Astrocyte (in vitro differentiated cells and primary cell): ENCODE results near the gene TET1. TPM values are rescaled to one million over a fixed set of nuclear protein-coding genes. Genes with fewer than 3 reads are reported as not detected.
"Not testable (repeated sequence)": the region's sequence is repeated elsewhere in the genome, so short reads cannot be mapped to it uniquely, and the experiment has no call there.

Experiments used
- DNase-seq: peaks from one replicate; pipeline ENCODE4 v3.0.0-alpha.2; 2010; ENCODE audit warnings: low read depth
- FAIRE-seq: peaks from 2 replicates; lab custom pipeline; 2011; peaks lifted over from hg19 to GRCh38; lab: Jason Lieb, UNC
- H2AFZ ChIP-seq: 2 replicates; pipeline ENCODE4 v1.6.0; 2012; ENCODE audit warnings: low read depth, low read length, inconsistent platforms
- H3K27ac ChIP-seq: 2 replicates; pipeline ENCODE4 v1.5.1; 2011; ENCODE audit warnings: low read depth, low read length, inconsistent platforms
- H3K27me3 ChIP-seq: 2 replicates; pipeline ENCODE4 v1.6.0; 2011; ENCODE audit warnings: low read length, inconsistent platforms; ENCODE audit not compliant: insufficient read depth
- H3K36me3 ChIP-seq: 2 replicates; pipeline ENCODE4 v1.5.1; 2011; ENCODE audit warnings: low read length, inconsistent platforms; ENCODE audit not compliant: insufficient read depth
- H3K4me1 ChIP-seq: 2 replicates; pipeline ENCODE4 v1.5.1; 2011; ENCODE audit warnings: low read length, inconsistent platforms; ENCODE audit not compliant: insufficient read depth
- H3K4me2 ChIP-seq: 2 replicates; pipeline ENCODE4 v1.6.0; 2012; ENCODE audit warnings: low read length, inconsistent platforms
- H3K4me3 ChIP-seq: 2 replicates; pipeline ENCODE4 v1.5.1; 2011; ENCODE audit warnings: low read depth, mild to moderate bottlenecking, low read length, inconsistent platforms; ENCODE audit not compliant: insufficient read depth
- H3K79me2 ChIP-seq: 2 replicates; pipeline ENCODE4 v1.6.0; 2012; ENCODE audit warnings: mild to moderate bottlenecking, low read length, inconsistent platforms; ENCODE audit not compliant: insufficient read depth
- H3K9ac ChIP-seq: 2 replicates; pipeline ENCODE4 v1.6.0; 2012; ENCODE audit warnings: mild to moderate bottlenecking, low read length, inconsistent platforms
- H3K9me3 ChIP-seq: 2 replicates; pipeline ENCODE4 v1.5.1; 2012; ENCODE audit warnings: low read depth, mild to moderate bottlenecking, low read length, inconsistent platforms; ENCODE audit not compliant: insufficient read depth
- H4K20me1 ChIP-seq: 2 replicates; pipeline ENCODE4 v1.6.0; 2012; ENCODE audit warnings: low read length, inconsistent platforms; ENCODE audit not compliant: insufficient read depth
- H3K27ac Mint-ChIP-seq: one replicate; pipeline ENCODE4 v1.8.0; 2021; ENCODE audit warnings: mild to moderate bottlenecking, mixed read lengths; ENCODE audit not compliant: unreplicated experiment
- H3K27me3 Mint-ChIP-seq: one replicate; pipeline ENCODE4 v1.8.0; 2021; ENCODE audit warnings: low read depth, mixed read lengths; ENCODE audit not compliant: unreplicated experiment
- H3K36me3 Mint-ChIP-seq: one replicate; pipeline ENCODE4 v1.8.0; 2021; ENCODE audit warnings: low read depth, mixed read lengths; ENCODE audit not compliant: unreplicated experiment
- H3K4me1 Mint-ChIP-seq: one replicate; pipeline ENCODE4 v1.8.0; 2021; ENCODE audit warnings: low read depth, mixed read lengths; ENCODE audit not compliant: unreplicated experiment
- H3K4me3 Mint-ChIP-seq: one replicate; pipeline ENCODE4 v1.8.0; 2021; ENCODE audit warnings: mild to moderate bottlenecking, moderate library complexity, mixed read lengths; ENCODE audit not compliant: unreplicated experiment
- H3K9me3 Mint-ChIP-seq: one replicate; pipeline ENCODE4 v1.8.0; 2021; ENCODE audit warnings: mild to moderate bottlenecking, mixed read lengths; ENCODE audit not compliant: unreplicated experiment
- CTCF ChIP-seq: IDR thresholded peaks from 2 replicates; pipeline ENCODE4 v1.5.1; 2011; ENCODE audit warnings: low read depth, mild to moderate bottlenecking, inconsistent platforms, low read length, moderate library complexity; ENCODE audit not compliant: insufficient read depth
- EZH2 ChIP-seq: IDR thresholded peaks from 2 replicates; pipeline ENCODE4 v1.6.1; 2012; ENCODE audit warnings: mild to moderate bottlenecking, low read length, inconsistent platforms; ENCODE audit not compliant: insufficient read depth
- total RNA-seq: library from RNA; stranded (reverse); gene quantifications from 2 replicates; pipeline ENCODE4 v1.2.1, GENCODE V29; 2021

The TET1 gene
- total RNA-seq, 1 donor from 2014 or later: 7.1 TPM

- Mint-ChIP-seq H3K4me3 (no peak overlapping the region), H3K27ac (no peak overlapping the region), H3K27me3 (no peaks in the 10 kb centered on the region), H3K9me3 (no peaks in the 10 kb centered on the region), H3K36me3 (no peaks in the 10 kb centered on the region), H3K4me1 (peaks cover 9% of the 10 kb centered on the region)
- H4K20me1 ChIP-seq: no peaks in the 10 kb centered on the region
- H3K4me1 ChIP-seq: no peaks in the 10 kb centered on the region
- no peaks in the 10 kb centered on the region for H3K9me3 ChIP-seq
- no peak overlapping the region for H3K4me2 ChIP-seq
- H3K9ac ChIP-seq: no peak overlapping the region
- DNase-seq: no peak
- H3K79me2 ChIP-seq: no peaks in the 10 kb centered on the region
- H3K27me3 ChIP-seq: no peaks in the 10 kb centered on the region
- no peak for FAIRE-seq
- H3K4me3 ChIP-seq: no peak overlapping the region
- H3K27ac ChIP-seq: no peak overlapping the region
- no peak overlapping the region for H2AFZ ChIP-seq
- H3K36me3 ChIP-seq: peaks cover under 1% of the 10 kb centered on the region
- TF ChIP-seq CTCF: no peak
Measured at GRCh38 chr10:68697106-68697505, 137.0 kb downstream of the TET1 start.

GRCh38 chr10:68700197-68700596 lies 140.1 kb downstream of the TET1 start:
- TF ChIP-seq CTCF: no peak
- TF ChIP-seq EZH2: no peak
- Histone ChIP-seq H3K4me3 (no peak overlapping the region), H3K36me3 (no peaks in the 10 kb centered on the region), H3K27me3 (no peaks in the 10 kb centered on the region), H2AFZ (no peak overlapping the region), H3K79me2 (no peaks in the 10 kb centered on the region), H4K20me1 (no peaks in the 10 kb centered on the region), H3K9ac (no peak overlapping the region), H3K4me1 (no peaks in the 10 kb centered on the region), H3K4me2 (no peak overlapping the region), H3K27ac (no peak overlapping the region), H3K9me3 (no peaks in the 10 kb centered on the region)
- Mint-ChIP-seq H3K4me1 (peaks cover 9% of the 10 kb centered on the region), H3K36me3 (no peaks in the 10 kb centered on the region), H3K27me3 (no peaks in the 10 kb centered on the region), H3K9me3 (no peaks in the 10 kb centered on the region), H3K4me3 (no peak overlapping the region), H3K27ac (no peak overlapping the region)
- FAIRE-seq (no peak), DNase-seq (no peak)

- no peak for DNase-seq
- Mint-ChIP-seq H3K27me3 (no peaks in the 10 kb centered on the region), H3K4me1 (no peaks in the 10 kb centered on the region), H3K36me3 (no peaks in the 10 kb centered on the region), H3K9me3 (no peaks in the 10 kb centered on the region), H3K4me3 (no peak overlapping the region), H3K27ac (no peak overlapping the region)
- H3K27ac ChIP-seq: no peak overlapping the region
- H4K20me1 ChIP-seq: no peaks in the 10 kb centered on the region
- H3K36me3 ChIP-seq: no peaks in the 10 kb centered on the region
- no peaks in the 10 kb centered on the region for H3K9me3 ChIP-seq
- no peak overlapping the region for H2AFZ ChIP-seq
- H3K4me1 ChIP-seq: no peaks in the 10 kb centered on the region
- H3K9ac ChIP-seq: no peak overlapping the region
- no peak for FAIRE-seq
- no peak overlapping the region for H3K4me3 ChIP-seq
- H3K79me2 ChIP-seq: no peaks in the 10 kb centered on the region
- H3K4me2 ChIP-seq: no peak overlapping the region
- TF ChIP-seq EZH2: no peak
- no peak for TF ChIP-seq CTCF
- no peaks in the 10 kb centered on the region for H3K27me3 ChIP-seq
Measured at GRCh38 chr10:68705548-68705947, 145.4 kb downstream of the TET1 start.

GRCh38 chr10:68708987-68709386 lies 148.8 kb downstream of the TET1 start:
- H3K4me3 ChIP-seq, H3K36me3 Mint-ChIP-seq, H3K4me2 ChIP-seq, H2AFZ ChIP-seq, H3K9me3 ChIP-seq, H3K4me1 ChIP-seq, H3K27ac ChIP-seq, H3K27me3 ChIP-seq, H3K4me3 Mint-ChIP-seq, H3K9me3 Mint-ChIP-seq, H3K9ac ChIP-seq, H3K4me1 Mint-ChIP-seq, H3K27me3 Mint-ChIP-seq, H3K27ac Mint-ChIP-seq, H3K36me3 ChIP-seq, H4K20me1 ChIP-seq, FAIRE-seq, H3K79me2 ChIP-seq, DNase-seq: not testable (repeated sequence)
